Measurements from ENCODE around the gene UNC119B.
A peak's percentile ranks its signal among the peaks of the same experiment; 100 is the strongest.
"Not testable (repeated sequence)": the region's sequence is repeated elsewhere in the genome, so short reads cannot be mapped to it uniquely, and the experiment has no call there.

UNC119B gene

DNA sequence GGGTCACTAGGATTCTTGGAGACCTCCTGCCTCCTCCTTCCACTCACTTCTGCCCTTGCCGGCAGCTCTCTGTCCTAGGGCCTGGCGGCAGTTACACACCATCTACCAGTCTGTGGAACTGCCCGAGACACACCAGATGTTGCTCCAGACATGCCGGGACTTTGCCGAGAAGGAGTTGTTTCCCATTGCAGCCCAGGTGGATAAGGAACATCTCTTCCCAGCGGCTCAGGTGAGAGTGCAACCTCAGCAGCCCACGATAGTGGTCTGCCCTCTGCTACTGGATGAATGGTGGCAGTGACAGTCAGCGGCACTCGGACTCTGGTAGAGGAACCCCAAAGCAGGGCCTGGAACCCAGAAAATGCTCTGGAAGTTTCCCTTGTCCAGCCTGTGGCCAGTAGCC, 16.7 kb downstream of the UNC119B start:
- H3K4me3 Mint-ChIP-seq, result peak overlapping the region; percentile 6 to 89

GRCh38 chr12:120732198-120732597, 21.9 kb downstream of the UNC119B start:
- H3K4me3 Mint-ChIP-seq; H3K27ac Mint-ChIP-seq; H3K27me3 Mint-ChIP-seq; ATAC-seq (replicated peaks); DNase-seq; H3K9me3 Mint-ChIP-seq; H3K4me1 Mint-ChIP-seq (ENCODE audit: low read depth in 2 of 2): not testable (repeated sequence)
- peaks cover 10% of the 10 kb centered on the region for H3K36me3 Mint-ChIP-seq (ENCODE audit: insufficient read depth)

More for the DNA sequence above, 16.7 kb downstream of the UNC119B start:
- peaks cover 15 to 18% of the 10 kb centered on the region in 2 donors for H3K4me1 Mint-ChIP-seq (ENCODE audit: low read depth in 2 of 2)
- peaks cover 4% of the 10 kb centered on the region for H3K36me3 Mint-ChIP-seq (ENCODE audit: insufficient read depth)
- H3K9me3 Mint-ChIP-seq, result no peaks in the 10 kb centered on the region
- ATAC-seq (replicated peaks) (no peak), DNase-seq (no peak)
- H3K27ac Mint-ChIP-seq, result no peak overlapping the region
- no peaks in the 10 kb centered on the region for H3K27me3 Mint-ChIP-seq

- no peaks in the 10 kb centered on the region for H3K9me3 Mint-ChIP-seq
- no peak overlapping the region for H3K4me3 Mint-ChIP-seq
- H3K4me1 Mint-ChIP-seq (ENCODE audit: low read depth in 2 of 2), result peaks cover 0 to 3% of the 10 kb centered on the region in 2 donors
- H3K27ac Mint-ChIP-seq, result peak overlapping the region in 1 of 2 donors; percentile 59
- DNase-seq (no peak), ATAC-seq (replicated peaks) (no peak)
- H3K27me3 Mint-ChIP-seq, result no peaks in the 10 kb centered on the region
- peaks cover 8% of the 10 kb centered on the region for H3K36me3 Mint-ChIP-seq (ENCODE audit: insufficient read depth)
Measured at GRCh38 chr12:120733574-120733973, 23.3 kb downstream of the UNC119B start.

DNA sequence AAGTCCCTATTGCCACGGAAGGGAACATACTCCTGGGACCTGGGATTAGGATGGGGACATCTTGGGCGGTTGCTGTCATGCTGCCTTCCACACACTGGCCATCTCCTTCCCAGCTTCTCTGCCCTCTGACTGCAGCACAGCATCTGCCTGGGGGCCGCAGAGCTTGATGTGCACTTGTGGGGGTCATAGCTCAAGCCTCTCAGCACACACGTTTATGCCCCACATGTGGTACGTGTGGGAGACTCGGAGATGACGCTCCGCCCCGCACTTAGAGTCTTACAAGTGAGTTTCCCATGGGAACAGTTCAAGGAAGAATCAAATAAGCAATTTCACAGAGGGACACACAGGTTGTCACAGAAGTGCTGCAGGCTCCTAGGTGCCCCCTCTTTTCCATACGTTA, 24.0 kb downstream of the UNC119B start:
- no peak for DNase-seq
- no peak for ATAC-seq (replicated peaks)
- Mint-ChIP-seq H3K4me3 (no peak overlapping the region), H3K27me3 (no peaks in the 10 kb centered on the region), H3K4me1 (ENCODE audit: low read depth in 2 of 2) (peaks cover 0 to 3% of the 10 kb centered on the region in 2 donors), H3K27ac (peak overlapping the region in 1 of 2 donors; percentile 42), H3K9me3 (no peaks in the 10 kb centered on the region), H3K36me3 (ENCODE audit: insufficient read depth) (peaks cover 6% of the 10 kb centered on the region)

DNA sequence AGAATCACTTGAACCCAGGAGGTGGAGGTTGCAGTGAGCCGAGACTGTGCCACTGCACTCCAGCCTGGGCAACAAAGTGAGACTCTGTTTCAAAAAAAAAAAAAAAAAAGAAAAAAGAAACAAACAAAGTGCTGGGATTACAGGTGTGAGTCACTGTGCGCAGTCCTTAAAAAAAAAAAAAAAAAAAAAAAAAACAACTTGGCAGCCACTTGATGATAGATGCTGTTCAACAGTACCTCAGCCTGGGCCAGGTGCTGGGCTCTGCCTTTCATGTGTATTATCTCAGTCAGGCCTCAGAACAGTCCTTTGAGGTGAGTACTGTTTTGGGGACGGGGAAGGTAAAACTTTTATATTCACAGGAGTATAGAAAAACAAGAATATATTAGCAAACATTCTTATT, 24.9 kb downstream of the UNC119B start:
- Mint-ChIP-seq H3K36me3 (ENCODE audit: insufficient read depth) (peaks cover 6% of the 10 kb centered on the region), H3K4me3 (no peak overlapping the region), H3K27me3 (no peaks in the 10 kb centered on the region), H3K27ac (no peak overlapping the region), H3K9me3 (no peaks in the 10 kb centered on the region), H3K4me1 (ENCODE audit: low read depth in 2 of 2) (peaks cover 0 to 3% of the 10 kb centered on the region in 2 donors)
- no peak for ATAC-seq (replicated peaks)
- DNase-seq, result no peak

DNA sequence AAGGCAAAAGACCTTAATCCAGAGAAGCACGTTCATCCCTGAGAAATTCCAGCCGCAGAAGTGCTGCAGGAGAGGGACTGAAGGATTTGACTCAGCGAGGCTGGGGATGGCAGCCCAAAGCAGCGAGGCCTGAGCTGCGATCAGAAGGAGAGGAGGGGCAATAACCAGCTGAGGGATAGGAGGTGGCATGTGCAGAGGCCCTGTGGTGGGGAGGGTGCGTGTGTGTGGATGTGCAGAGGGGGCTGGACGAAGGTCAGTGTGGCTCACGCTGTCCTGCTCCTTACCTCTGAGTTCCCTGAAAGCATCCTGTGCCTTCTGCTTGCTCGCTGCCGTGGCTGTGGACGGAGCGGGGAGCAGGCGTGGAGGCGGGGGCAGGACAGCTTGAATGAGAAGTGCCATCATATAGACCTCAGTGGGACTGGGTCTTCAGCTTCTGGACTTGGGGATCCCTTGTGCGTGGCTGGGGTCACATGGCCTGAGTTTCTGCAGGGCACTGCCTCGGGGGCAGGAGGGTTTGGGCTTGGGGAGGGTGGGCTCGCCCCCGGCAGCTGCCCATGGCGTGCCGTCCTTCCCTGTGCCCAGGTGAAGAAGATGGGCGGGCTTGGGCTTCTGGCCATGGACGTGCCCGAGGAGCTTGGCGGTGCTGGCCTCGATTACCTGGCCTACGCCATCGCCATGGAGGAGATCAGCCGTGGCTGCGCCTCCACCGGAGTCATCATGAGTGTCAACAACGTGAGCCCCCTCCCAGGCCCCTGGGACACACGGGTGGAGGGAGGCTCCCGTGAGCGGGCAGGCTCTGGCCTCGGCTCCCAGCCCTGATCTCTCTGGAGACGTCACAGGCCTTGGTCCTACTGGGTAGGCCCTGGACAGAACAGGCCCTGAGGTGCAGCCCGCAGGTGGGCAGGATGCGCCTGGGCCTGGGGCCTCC, 26.4 kb downstream of the UNC119B start:
- Mint-ChIP-seq H3K27me3 (no peaks in the 10 kb centered on the region), H3K4me3 (no peak overlapping the region)

DNA sequence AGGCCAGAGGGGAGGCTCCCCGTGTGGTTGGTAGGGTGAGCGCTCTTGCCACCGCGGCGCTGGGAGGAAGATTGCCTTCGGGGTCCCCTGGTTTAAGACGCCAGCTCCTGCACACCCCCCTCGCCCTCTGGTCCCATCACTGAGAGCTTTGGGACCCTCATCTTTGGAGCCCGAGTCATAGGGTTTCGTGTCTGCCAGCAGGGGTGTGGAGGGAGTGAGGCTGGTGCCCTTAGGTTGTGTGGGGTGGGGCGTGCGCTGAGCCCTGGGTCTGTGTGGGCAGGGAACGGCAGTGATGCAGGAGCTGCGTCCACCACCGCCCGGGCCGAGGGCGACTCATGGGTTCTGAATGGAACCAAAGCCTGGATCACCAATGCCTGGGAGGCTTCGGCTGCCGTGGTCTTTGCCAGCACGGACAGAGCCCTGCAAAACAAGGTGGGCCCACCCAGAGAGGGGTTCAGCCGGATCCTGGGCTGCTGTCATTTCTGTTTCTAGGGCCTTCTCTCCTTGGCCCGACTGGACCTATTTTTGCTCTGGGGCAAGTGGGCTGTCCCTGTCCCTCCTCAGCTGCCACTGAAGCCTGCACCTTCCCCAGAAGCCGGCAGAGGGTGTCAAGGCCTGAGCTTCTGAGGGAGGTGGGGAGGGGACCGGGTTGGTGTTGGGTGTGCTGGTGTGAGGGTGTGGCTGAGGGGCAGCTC, 27.4 kb downstream of the UNC119B start:
- H3K27ac Mint-ChIP-seq, result no peak overlapping the region
- ATAC-seq (replicated peaks) (no peak), DNase-seq (no peak)
- H3K27me3 Mint-ChIP-seq, result no peaks in the 10 kb centered on the region
- no peaks in the 10 kb centered on the region for H3K9me3 Mint-ChIP-seq
- H3K36me3 Mint-ChIP-seq (ENCODE audit: insufficient read depth), result peaks cover 6% of the 10 kb centered on the region
- peaks cover 0 to 3% of the 10 kb centered on the region in 2 donors for H3K4me1 Mint-ChIP-seq (ENCODE audit: low read depth in 2 of 2)
- H3K4me3 Mint-ChIP-seq, result no peak overlapping the region

More for the DNA sequence above, 26.4 kb downstream of the UNC119B start:
- peak overlapping the region in 1 of 2 donors; percentile 26 for H3K27ac Mint-ChIP-seq
- ATAC-seq (replicated peaks), result no peak
- H3K4me1 Mint-ChIP-seq (ENCODE audit: low read depth in 2 of 2), result peaks cover 0 to 3% of the 10 kb centered on the region in 2 donors
- no peaks in the 10 kb centered on the region for H3K9me3 Mint-ChIP-seq
- H3K36me3 Mint-ChIP-seq (ENCODE audit: insufficient read depth), result peaks cover 6% of the 10 kb centered on the region
- no peak for DNase-seq

GRCh38 chr12:120738252-120739030, 28.2 kb downstream of the UNC119B start:
- Mint-ChIP-seq H3K4me1 (ENCODE audit: low read depth in 2 of 2) (peaks cover 0 to 3% of the 10 kb centered on the region in 2 donors), H3K36me3 (ENCODE audit: insufficient read depth) (peaks cover 6% of the 10 kb centered on the region), H3K27me3 (no peaks in the 10 kb centered on the region), H3K9me3 (no peaks in the 10 kb centered on the region), H3K27ac (no peak overlapping the region), H3K4me3 (no peak overlapping the region)
- DNase-seq (no peak), ATAC-seq (replicated peaks) (no peak)

- peaks cover 2% of the 10 kb centered on the region for H3K36me3 Mint-ChIP-seq (ENCODE audit: insufficient read depth)
- peaks cover 0 to 3% of the 10 kb centered on the region in 2 donors for H3K4me1 Mint-ChIP-seq (ENCODE audit: low read depth in 2 of 2)
- no peak overlapping the region for H3K4me3 Mint-ChIP-seq
- H3K9me3 Mint-ChIP-seq, result no peaks in the 10 kb centered on the region
- ATAC-seq (replicated peaks), result no peak
- DNase-seq, result no peak
- no peak overlapping the region for H3K27ac Mint-ChIP-seq
- no peaks in the 10 kb centered on the region for H3K27me3 Mint-ChIP-seq
Measured at GRCh38 chr12:120739031-120739762, 28.9 kb downstream of the UNC119B start.

DNA sequence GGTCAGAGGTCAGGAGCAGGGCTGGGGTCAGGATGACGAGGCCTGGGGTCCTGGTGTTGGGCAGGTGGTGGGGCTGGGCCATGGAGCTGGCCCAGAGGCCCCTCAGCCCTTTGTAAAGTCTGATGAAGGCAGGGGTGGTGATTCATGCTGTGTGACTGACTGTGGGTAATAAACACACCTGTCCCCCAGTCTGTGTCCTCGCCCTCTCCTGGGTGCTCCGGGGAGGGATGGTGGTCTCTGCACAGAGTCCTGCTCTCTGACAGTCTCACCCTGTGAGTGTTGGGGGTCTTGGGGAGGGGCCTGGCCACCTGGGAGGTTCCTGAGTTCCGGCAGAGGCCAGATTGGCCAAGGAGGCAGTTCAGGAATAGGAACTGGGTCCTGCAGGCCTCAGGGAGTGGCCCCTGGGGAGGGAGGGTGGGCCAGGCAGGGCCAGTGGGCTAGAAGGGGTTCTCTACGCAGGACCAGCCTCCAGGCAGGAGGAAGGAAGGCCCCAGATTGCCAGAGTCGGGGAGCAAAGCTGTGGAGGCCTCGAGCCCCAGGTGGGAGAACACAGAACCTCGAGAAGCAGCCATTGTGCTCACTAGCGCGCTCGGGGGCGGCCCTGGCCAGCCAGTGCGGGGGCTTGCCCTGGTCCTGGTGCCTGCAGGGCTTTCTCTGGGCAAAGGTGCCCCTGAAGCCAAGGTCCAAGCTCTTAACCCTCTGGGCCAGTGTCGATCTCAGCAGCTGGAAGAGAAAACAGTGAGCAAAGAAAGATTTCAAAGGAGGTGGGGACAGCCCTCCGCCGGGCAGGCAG, 29.8 kb downstream of the UNC119B start:
- H3K27ac Mint-ChIP-seq, result peak overlapping the region in 1 of 2 donors; percentile 32
- DNase-seq (no peak), ATAC-seq (replicated peaks) (no peak)
- no peaks in the 10 kb centered on the region for H3K36me3 Mint-ChIP-seq (ENCODE audit: insufficient read depth)
- no peaks in the 10 kb centered on the region for H3K27me3 Mint-ChIP-seq
- H3K4me3 Mint-ChIP-seq, result no peak overlapping the region
- H3K9me3 Mint-ChIP-seq, result no peaks in the 10 kb centered on the region
- H3K4me1 Mint-ChIP-seq (ENCODE audit: low read depth in 2 of 2), result peaks cover 0 to 3% of the 10 kb centered on the region in 2 donors

- H3K36me3 Mint-ChIP-seq (ENCODE audit: insufficient read depth), result no peaks in the 10 kb centered on the region
- peaks cover 0 to 3% of the 10 kb centered on the region in 2 donors for H3K4me1 Mint-ChIP-seq (ENCODE audit: low read depth in 2 of 2)
- DNase-seq (no peak), ATAC-seq (replicated peaks) (no peak)
- no peak overlapping the region for H3K4me3 Mint-ChIP-seq
- no peak overlapping the region for H3K27ac Mint-ChIP-seq
- H3K9me3 Mint-ChIP-seq, result no peaks in the 10 kb centered on the region
- H3K27me3 Mint-ChIP-seq, result no peaks in the 10 kb centered on the region
Measured at GRCh38 chr12:120740871-120741270, 30.6 kb downstream of the UNC119B start.
